ENCODE results near the gene RFX1.

RFX1 gene

DNA sequence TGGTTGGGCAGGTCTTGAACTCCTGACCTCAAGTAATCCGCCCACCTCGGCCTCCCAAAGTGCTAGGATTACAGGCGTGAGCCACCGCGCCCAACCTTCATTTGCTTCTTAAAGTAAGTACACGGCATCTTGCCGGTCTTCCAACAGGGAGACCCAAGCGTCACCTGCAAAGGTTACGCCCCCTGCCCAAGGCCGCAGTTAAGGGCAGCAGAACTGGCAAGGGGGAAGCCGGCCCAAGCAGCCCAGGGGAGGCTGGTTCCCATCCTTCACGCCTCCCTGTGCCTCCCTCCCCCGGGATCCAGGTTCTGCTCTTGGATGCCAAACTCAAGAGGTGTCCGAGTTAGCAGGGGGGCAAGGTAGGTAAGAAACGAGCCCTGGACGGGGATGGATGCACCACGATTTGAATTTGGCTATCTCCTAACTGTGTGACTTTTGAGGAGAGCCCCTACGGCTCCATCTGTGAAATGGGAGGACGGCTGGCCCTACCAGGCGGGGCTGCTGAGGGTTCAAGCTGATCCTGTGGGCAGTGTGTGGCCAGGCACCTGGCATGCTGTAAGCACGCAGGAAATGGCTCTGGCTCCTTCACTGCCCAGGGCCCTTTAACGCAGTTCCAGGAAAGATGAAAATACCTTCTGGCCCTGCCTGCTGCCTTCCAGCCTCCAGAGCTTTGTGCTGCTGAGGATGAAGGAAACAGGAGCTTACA is 9.0 kb downstream of the RFX1 start:
- TF ChIP-seq YY1 (IDR thresholded peaks at IDR 0.05; ENCODE audit: low read depth), result no peak
- TF ChIP-seq, protein P1, sequence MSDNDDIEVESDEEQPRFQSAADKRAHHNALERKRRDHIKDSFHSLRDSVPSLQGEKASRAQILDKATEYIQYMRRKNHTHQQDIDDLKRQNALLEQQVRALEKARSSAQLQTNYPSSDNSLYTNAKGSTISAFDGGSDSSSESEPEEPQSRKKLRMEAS (IDR thresholded peaks at IDR 0.05), result no peak
- TF ChIP-seq RAD21 (IDR thresholded peaks at IDR 0.05; ENCODE audit: low read depth), result no peak
- TF ChIP-seq TAF1 (IDR thresholded peaks at IDR 0.05; ENCODE audit: low read depth), result no peak

DNA sequence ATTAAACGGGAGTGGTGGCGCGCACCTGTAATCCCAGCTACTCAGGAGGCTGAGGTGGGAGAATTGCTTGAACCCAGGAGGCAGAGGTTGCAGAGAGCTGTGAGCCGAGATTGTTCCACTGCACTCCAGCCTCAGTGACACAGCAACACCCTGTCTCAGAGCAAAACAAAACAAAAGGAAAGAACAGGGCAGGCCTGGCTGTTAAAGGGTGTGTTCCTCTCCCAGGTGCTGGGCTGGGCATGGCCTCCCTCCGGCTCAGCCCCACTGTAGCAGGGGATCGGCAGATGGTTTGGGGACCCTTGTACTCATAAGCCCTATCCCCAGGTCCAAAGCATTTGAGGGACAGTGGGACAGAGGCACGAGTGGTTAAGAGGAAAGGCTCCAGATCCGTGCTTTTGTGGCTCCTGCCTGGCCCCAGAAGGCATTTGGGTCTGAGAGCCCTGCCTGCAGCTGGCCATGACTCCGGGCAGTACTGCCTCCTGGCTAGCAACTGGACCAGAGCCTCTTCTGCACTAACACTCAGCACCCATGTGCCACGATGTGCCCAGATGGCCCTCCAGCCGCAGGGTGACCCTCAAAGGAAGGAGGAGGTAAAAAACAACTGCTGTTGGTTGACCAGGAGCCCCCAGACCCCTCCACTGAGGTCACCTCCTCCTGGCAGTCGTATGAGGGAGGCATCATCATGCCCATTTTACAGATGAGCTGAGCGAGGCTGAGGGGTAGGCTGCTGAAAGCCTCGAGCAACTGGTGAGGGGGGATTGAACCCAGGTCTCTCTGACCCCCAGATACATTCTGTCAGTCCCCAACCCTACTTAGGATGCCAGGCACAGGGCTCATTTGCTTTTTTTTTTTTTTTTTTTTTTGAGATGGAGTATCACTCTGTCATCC is 10.0 kb downstream of the RFX1 start:
- TF ChIP-seq CREB1 (IDR thresholded peaks at IDR 0.05; ENCODE audit: low read depth), result no peak
- no peak for TF ChIP-seq TCF12 (IDR thresholded peaks at IDR 0.05; ENCODE audit: low read depth)
- TF ChIP-seq, protein P1 (IDR thresholded peaks at IDR 0.05), result no peak
- TF ChIP-seq NFIC (IDR thresholded peaks at IDR 0.05), result no peak
- TF ChIP-seq, protein P2, sequence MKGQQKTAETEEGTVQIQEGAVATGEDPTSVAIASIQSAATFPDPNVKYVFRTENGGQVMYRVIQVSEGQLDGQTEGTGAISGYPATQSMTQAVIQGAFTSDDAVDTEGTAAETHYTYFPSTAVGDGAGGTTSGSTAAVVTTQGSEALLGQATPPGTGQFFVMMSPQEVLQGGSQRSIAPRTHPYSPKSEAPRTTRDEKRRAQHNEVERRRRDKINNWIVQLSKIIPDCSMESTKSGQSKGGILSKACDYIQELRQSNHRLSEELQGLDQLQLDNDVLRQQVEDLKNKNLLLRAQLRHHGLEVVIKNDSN (IDR thresholded peaks at IDR 0.05), result no peak
- TF ChIP-seq, protein P3, sequence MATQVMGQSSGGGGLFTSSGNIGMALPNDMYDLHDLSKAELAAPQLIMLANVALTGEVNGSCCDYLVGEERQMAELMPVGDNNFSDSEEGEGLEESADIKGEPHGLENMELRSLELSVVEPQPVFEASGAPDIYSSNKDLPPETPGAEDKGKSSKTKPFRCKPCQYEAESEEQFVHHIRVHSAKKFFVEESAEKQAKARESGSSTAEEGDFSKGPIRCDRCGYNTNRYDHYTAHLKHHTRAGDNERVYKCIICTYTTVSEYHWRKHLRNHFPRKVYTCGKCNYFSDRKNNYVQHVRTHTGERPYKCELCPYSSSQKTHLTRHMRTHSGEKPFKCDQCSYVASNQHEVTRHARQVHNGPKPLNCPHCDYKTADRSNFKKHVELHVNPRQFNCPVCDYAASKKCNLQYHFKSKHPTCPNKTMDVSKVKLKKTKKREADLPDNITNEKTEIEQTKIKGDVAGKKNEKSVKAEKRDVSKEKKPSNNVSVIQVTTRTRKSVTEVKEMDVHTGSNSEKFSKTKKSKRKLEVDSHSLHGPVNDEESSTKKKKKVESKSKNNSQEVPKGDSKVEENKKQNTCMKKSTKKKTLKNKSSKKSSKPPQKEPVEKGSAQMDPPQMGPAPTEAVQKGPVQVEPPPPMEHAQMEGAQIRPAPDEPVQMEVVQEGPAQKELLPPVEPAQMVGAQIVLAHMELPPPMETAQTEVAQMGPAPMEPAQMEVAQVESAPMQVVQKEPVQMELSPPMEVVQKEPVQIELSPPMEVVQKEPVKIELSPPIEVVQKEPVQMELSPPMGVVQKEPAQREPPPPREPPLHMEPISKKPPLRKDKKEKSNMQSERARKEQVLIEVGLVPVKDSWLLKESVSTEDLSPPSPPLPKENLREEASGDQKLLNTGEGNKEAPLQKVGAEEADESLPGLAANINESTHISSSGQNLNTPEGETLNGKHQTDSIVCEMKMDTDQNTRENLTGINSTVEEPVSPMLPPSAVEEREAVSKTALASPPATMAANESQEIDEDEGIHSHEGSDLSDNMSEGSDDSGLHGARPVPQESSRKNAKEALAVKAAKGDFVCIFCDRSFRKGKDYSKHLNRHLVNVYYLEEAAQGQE (IDR thresholded peaks at IDR 0.05; ENCODE audit: low read depth), result no peak
- TF ChIP-seq TEAD4 (IDR thresholded peaks at IDR 0.05), result no peak
- no peak for TF ChIP-seq CEBPB (IDR thresholded peaks at IDR 0.05)
- TF ChIP-seq EGR1 (IDR thresholded peaks at IDR 0.05), result no peak

DNA sequence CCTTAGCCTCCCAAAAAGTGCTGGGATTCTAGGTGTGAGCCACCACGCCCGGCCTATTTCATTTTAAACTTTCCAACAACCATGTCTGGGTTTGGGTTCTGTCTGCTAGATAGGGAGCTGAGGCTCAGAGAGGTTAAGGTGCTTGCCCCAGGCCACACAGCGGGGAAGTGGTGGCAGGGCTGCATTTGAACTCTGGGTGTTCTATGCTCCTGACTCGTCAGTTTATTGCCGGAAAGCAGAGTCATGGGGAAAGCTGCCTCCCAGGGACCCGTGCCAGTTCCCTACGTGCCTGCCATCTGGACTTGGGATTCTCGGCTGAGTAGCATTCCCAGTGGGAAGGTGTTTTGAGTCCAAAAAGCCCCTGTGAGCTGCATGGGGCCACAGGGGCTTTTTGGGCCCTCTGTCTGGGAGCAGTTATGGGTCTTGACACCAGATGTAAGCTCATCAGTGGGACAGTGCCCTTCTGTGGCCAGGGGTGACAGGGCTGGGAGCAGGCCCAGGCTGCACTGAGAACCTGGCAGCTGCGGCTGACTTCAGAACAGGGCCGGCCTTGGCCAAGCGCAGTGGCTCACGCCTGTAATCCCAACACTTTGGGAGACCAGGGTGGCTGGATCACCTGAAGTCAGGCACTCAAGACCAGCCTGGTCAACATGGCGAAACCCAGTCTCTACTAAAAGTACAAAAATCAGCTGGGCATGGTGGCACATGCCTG is 10.9 kb downstream of the RFX1 start:
- TF ChIP-seq YY1 (IDR thresholded peaks at IDR 0.05; ENCODE audit: low read depth) (no peak), TAF1 (IDR thresholded peaks at IDR 0.05; ENCODE audit: low read depth) (no peak), CEBPB (IDR thresholded peaks at IDR 0.05) (no peak), ZBTB7A (IDR thresholded peaks at IDR 0.05; ENCODE audit: low read depth) (no peak), CREB1 (IDR thresholded peaks at IDR 0.05; ENCODE audit: low read depth) (no peak), RAD21 (IDR thresholded peaks at IDR 0.05; ENCODE audit: low read depth) (no peak), FOXM1 (IDR thresholded peaks at IDR 0.05; ENCODE audit: borderline replicate concordance, low read depth) (no peak), TCF12 (IDR thresholded peaks at IDR 0.05; ENCODE audit: low read depth) (no peak), TEAD4 (IDR thresholded peaks at IDR 0.05) (no peak), EGR1 (IDR thresholded peaks at IDR 0.05) (no peak), NFIC (IDR thresholded peaks at IDR 0.05) (no peak), EP300 (IDR thresholded peaks at IDR 0.05; ENCODE audit: borderline replicate concordance) (no peak)
- TF ChIP-seq, protein P3 (IDR thresholded peaks at IDR 0.05; ENCODE audit: low read depth), result no peak

DNA sequence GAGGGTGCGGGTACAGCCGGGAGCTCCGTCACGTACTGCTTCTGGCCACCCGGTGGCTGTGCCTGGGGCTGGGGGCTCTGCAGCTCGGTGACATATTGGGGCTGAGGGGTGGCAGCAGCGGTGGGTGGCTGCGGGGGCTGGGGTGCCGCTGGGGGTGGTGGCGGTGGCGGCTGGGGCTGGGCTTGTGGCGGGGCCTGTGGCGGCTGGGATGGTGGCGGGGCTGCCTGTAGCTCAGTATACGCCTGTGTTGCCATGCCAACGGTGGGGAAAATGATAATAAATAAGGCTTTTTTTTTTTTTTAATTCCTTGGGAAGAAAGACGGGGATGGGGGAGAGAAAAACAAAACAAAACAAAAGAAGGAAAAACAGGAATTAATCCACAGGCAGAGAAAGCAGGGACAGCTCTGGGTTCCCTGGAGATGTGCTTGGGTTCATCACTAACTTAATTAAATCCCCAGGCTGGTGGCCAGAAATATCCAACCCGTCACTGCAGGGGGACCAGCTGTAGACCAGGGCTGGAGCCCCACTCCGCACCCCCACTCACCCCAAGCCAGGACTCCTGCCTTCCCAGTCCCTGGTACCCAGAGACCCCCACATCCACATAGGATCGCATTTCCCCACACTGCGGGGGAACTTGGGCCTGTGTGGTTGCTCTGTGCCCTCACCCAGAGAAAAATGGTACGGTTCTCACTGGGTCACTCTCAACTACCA is 12.4 kb downstream of the RFX1 start:
- TF ChIP-seq CEBPB (IDR thresholded peaks at IDR 0.05) (no peak), RAD21 (IDR thresholded peaks at IDR 0.05; ENCODE audit: low read depth) (no peak), TCF12 (IDR thresholded peaks at IDR 0.05; ENCODE audit: low read depth) (no peak), NFIC (IDR thresholded peaks at IDR 0.05) (no peak), TEAD4 (IDR thresholded peaks at IDR 0.05) (no peak), YY1 (IDR thresholded peaks at IDR 0.05; ENCODE audit: low read depth) (no peak), FOXM1 (IDR thresholded peaks at IDR 0.05; ENCODE audit: borderline replicate concordance, low read depth) (no peak), EP300 (IDR thresholded peaks at IDR 0.05; ENCODE audit: borderline replicate concordance) (no peak), EGR1 (IDR thresholded peaks at IDR 0.05) (no peak), ZBTB7A (IDR thresholded peaks at IDR 0.05; ENCODE audit: low read depth) (no peak), CREB1 (IDR thresholded peaks at IDR 0.05; ENCODE audit: low read depth) (no peak), TAF1 (IDR thresholded peaks at IDR 0.05; ENCODE audit: low read depth) (no peak)
- TF ChIP-seq, protein P3 (IDR thresholded peaks at IDR 0.05; ENCODE audit: low read depth), result no peak
- TF ChIP-seq, protein P1 (IDR thresholded peaks at IDR 0.05), result no peak
- TF ChIP-seq, protein P2 (IDR thresholded peaks at IDR 0.05), result no peak

Measured in Ishikawa (cell line).